ENCODE data around the gene CPNE2. TPM values are rescaled to one million over a fixed set of nuclear protein-coding genes. Genes with fewer than 3 reads are reported as not detected.
"Not testable (repeated sequence)": the region's sequence is repeated elsewhere in the genome, so short reads cannot be mapped to it uniquely, and the experiment has no call there.

The CPNE2 gene
- total RNA-seq, 1 donor from 2014 or later: 40.3 TPM

GRCh38 chr16:57096793-57097192 is 4.4 kb downstream of the CPNE2 start:
- intact Hi-C loops (cut with DNase I): no loop called here
- Histone ChIP-seq H3K4me3 (no peak overlapping the region), H3K36me3 (no peaks in the 10 kb centered on the region), H3K27ac (no peak overlapping the region), H3K4me1 (peaks cover 41% of the 10 kb centered on the region), H3K27me3 (no peaks in the 10 kb centered on the region), H3K9me3 (no peaks in the 10 kb centered on the region)
- no peak for DNase-seq (ENCODE audit: extremely low spot score in 2 of 2)
- TF ChIP-seq CTCF (IDR thresholded peaks at IDR 0.05) (no peak), POLR2A (IDR thresholded peaks at IDR 0.05) (no peak), POLR2AphosphoS5 (IDR thresholded peaks at IDR 0.05; ENCODE audit: insufficient read depth in 1 of 2, low read depth in 1 of 2) (no peak)

DNA sequence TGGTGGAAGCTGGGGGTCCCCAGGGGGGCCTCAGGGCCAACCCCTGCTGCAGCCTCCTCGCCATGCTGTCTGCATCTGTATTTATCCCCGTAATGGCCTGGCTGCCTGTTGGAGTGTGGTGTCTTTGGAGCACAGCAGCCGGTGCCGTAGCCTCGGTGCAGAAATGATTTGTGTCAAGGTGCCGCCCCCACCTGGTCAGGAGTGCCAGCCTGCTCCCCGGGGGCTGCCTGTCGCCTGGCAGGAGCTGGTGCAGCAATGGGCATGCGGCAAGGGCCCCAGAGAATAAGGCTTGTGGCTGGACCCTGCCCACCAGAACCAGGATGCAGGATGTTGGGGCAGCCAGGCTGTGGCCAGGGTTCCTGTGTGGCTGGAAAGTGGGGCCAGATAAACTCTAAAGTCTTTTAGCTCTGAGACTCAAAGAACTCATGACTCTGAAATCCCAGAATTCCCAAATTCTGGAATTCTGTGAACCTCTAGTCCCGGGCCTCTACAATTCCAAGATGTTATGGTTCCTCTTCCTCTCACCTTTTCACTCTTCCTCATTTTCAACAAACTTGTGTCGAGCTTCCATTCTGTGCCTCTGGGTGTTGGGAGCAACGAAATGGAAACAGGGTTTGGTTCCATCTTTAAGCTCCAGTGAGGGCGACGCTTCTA is 5.9 kb downstream of the CPNE2 start:
- Histone ChIP-seq H3K4me3 (no peak overlapping the region), H3K36me3 (no peaks in the 10 kb centered on the region), H3K4me1 (peaks cover 33% of the 10 kb centered on the region), H3K27me3 (no peaks in the 10 kb centered on the region), H3K9me3 (no peaks in the 10 kb centered on the region), H3K27ac (no peak overlapping the region)
- no peak for DNase-seq (ENCODE audit: extremely low spot score in 2 of 2)
- TF ChIP-seq POLR2AphosphoS5 (IDR thresholded peaks at IDR 0.05; ENCODE audit: insufficient read depth in 1 of 2, low read depth in 1 of 2) (no peak), POLR2A (IDR thresholded peaks at IDR 0.05) (no peak), CTCF (IDR thresholded peaks at IDR 0.05) (no peak)
- intact Hi-C loops (cut with DNase I): no loop called here

DNA sequence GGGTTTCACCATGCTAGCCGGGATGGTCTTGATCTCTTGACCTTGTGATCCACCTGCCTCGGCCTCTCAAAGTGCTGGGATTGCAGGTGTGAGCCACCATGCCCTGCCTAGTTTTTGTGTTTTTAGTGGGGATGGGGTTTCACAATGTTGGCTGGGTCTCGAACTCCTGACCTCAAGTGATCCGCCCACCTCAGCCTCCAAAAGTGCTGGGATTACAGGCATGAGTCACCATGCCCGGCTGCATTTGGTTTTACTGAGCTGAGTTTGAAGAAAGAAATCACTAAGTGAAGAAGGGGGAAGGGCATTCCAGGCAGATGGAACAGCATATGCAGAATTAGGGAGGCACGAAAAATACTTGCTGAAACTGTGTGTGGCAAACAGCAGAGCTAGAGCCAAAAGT is 7.6 kb downstream of the CPNE2 start:
- H3K9me3 ChIP-seq; intact Hi-C loops (cut with DNase I); DNase-seq (ENCODE audit: extremely low spot score in 2 of 2); H3K36me3 ChIP-seq; H3K27ac ChIP-seq; H3K4me3 ChIP-seq; H3K27me3 ChIP-seq: not testable (repeated sequence)
- peaks cover 16% of the 10 kb centered on the region for H3K4me1 ChIP-seq

GRCh38 chr16:57100445-57100844 is 8.1 kb downstream of the CPNE2 start:
- intact Hi-C loops (cut with DNase I): no loop called here
- H3K27me3 ChIP-seq: no peaks in the 10 kb centered on the region
- H3K4me1 ChIP-seq: peaks cover 11% of the 10 kb centered on the region
- no peak overlapping the region for H3K27ac ChIP-seq
- no peak for TF ChIP-seq CTCF (IDR thresholded peaks at IDR 0.05)
- no peaks in the 10 kb centered on the region for H3K36me3 ChIP-seq
- no peak for DNase-seq (ENCODE audit: extremely low spot score in 2 of 2)
- no peak overlapping the region for H3K4me3 ChIP-seq
- H3K9me3 ChIP-seq: no peaks in the 10 kb centered on the region

GRCh38 chr16:57102888-57103851 is 10.8 kb downstream of the CPNE2 start:
- no peaks in the 10 kb centered on the region for H3K9me3 ChIP-seq
- TF ChIP-seq CTCF (IDR thresholded peaks at IDR 0.05): no peak
- no peak for TF ChIP-seq POLR2AphosphoS5 (IDR thresholded peaks at IDR 0.05; ENCODE audit: insufficient read depth in 1 of 2, low read depth in 1 of 2)
- TF ChIP-seq POLR2A (IDR thresholded peaks at IDR 0.05): no peak
- H3K36me3 ChIP-seq: no peaks in the 10 kb centered on the region
- peaks cover 15% of the 10 kb centered on the region for H3K4me1 ChIP-seq
- intact Hi-C loops (cut with DNase I): no loop called here
- no peaks in the 10 kb centered on the region for H3K27me3 ChIP-seq
- no peak for DNase-seq (ENCODE audit: extremely low spot score in 2 of 2)
- H3K4me3 ChIP-seq: no peak overlapping the region
- H3K27ac ChIP-seq: no peak overlapping the region

Measured in vagina (tissue), 2 donors.